HG02884 (cell line): ENCODE measurements around the gene SERPINA5.
"Not testable (repeated sequence)": the region's sequence is repeated elsewhere in the genome, so short reads cannot be mapped to it uniquely, and the experiment has no call there.

ENCODE experiments used
- ATAC-seq: cut with Tn5 transposase; IDR thresholded peaks from one replicate; pipeline ENCODE4 v1.9.1; 2021; ENCODE audit warnings: mild to moderate bottlenecking, moderate library complexity; ENCODE audit not compliant: unreplicated experiment

Gene SERPINA5

DNA sequence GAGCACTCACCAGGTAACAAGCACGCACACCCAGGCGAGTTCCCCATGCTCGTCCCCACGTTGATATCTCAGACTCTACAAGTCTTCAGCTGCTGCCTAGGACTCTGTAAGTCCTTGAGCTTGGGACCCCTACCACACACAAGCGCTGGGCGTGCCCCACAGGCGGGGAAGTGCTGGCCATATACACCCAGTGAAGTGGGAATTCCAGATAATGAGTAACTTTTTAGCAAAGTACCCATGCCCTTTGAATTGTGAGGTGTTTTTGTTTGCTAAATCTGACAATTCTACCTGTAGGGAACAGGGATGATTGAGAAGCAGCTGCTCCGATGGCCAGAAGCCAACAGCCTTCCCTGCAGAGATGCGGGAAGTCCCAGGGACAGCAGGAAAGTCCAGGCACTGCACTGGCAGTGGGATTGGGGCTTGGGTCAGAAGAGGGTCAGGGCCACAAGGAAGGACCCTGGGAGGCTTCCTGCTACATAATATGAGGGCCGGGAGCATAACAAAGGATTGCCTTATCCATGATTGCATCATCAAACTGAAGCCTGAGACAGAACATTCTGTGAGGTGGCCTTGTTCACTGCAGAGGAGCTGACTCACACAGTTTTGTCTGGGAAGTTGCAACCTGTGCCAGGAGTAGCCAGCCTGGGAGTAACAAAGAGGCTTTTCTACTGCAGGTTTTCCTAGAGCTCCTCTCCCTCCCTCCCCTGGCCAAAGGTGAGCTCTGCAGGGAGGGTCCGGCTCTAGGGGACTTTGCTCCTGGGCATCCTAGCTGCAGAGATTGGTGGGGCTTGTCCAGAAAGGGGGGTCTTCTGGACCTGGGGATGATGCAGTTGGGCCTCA is 17.8 kb downstream of the SERPINA5 start:
- no peak for ATAC-seq

- no peak for ATAC-seq
These were observed 18.4 kb downstream of the SERPINA5 start for GRCh38 chr14:94599656-94600004.

GRCh38 chr14:94600148-94600545 is 18.9 kb downstream of the SERPINA5 start:
- no peak for ATAC-seq

- ATAC-seq = no peak
These were observed 20.7 kb downstream of the SERPINA5 start for GRCh38 chr14:94601884-94602391.

- no peak for ATAC-seq
These were observed 21.5 kb downstream of the SERPINA5 start for GRCh38 chr14:94602722-94603121.

DNA sequence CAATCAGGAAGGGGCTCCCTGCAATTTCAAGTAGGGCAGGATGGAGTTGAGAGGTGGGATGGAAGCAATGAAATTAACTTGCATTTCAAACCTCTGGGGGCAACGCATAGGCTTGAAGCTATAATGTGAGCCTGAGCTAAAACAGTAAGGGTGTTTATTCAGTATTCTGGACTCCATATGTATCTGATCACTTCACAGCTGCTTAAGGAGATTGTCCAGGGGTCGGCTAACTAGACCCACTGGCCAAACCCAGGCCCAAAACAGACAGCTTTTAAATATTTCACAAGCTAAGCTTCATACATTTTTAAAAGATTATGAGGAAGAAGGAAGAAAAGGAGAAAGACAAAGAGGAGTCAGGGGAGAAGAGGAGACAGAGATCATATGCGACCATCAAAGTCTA is 24.1 kb downstream of the SERPINA5 start:
- no peak for ATAC-seq

DNA sequence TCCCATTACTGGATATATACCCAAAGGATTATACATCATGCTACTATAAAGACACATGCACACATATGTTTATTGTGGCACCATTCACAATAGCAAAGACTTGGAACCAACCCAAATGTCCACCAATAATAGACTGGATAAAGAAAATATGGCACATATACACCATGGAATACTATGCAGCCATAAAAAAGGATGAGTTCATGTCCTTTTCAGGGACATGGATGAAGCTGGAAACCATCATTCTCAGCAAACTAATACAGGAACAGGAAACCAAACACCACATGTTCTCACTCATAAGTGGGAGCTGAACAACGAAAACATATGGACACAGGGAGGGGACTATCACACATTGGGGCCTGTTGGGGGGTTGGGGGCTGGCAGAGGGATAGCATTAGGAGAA is 27.7 kb downstream of the SERPINA5 start:
- ATAC-seq = not testable (repeated sequence)

- no peak for ATAC-seq
These were observed 30.0 kb downstream of the SERPINA5 start for GRCh38 chr14:94611179-94611578.

DNA sequence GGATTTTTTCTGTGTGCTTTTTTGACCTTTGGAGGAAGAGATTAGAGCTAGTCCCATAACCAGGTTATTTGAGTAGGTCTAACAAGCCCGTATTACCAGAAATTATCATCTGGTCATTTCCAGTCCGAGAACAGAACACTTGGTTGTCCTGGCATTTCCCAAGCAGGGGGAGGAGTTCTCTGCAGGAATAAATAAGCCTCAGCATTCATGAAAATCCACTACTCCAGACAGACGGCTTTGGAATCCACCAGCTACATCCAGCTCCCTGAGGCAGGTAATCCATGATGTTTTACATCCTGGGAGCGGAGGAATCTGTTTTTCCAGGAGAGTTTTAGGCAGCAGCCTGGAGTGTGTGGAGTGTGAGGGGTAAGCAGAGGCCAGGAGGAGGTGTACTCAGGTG is 30.9 kb downstream of the SERPINA5 start, which contains the start of gene SERPINA3:
Gene SERPINA3 (plus strand): TSS at position 218 of the 400 bp plus-strand sequence. CDS start 2,051 bp downstream, outside the sequence.
- ATAC-seq = no peak

- no peak for ATAC-seq
These were observed 31.6 kb downstream of the SERPINA5 start for GRCh38 chr14:94612580-94613554.

- no peak for ATAC-seq
These were observed 32.8 kb downstream of the SERPINA5 start for GRCh38 chr14:94613720-94614644.

DNA sequence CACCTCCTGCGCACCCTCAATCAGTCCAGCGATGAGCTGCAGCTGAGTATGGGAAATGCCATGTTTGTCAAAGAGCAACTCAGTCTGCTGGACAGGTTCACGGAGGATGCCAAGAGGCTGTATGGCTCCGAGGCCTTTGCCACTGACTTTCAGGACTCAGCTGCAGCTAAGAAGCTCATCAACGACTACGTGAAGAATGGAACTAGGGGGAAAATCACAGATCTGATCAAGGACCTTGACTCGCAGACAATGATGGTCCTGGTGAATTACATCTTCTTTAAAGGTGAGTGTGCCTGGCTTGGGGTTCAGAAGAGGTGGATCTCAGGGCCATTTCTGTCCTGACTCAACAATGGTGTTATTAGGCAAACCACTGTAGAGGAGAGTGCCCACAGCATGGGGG is 33.6 kb downstream of the SERPINA5 start:
- ATAC-seq = no peak

GRCh38 chr14:94615254-94615653 is 34.0 kb downstream of the SERPINA5 start:
- no peak for ATAC-seq

GRCh38 chr14:94615823-94616570 is 34.8 kb downstream of the SERPINA5 start:
- ATAC-seq = no peak

- no peak for ATAC-seq
These were observed 36.2 kb downstream of the SERPINA5 start for GRCh38 chr14:94617366-94617941.

DNA sequence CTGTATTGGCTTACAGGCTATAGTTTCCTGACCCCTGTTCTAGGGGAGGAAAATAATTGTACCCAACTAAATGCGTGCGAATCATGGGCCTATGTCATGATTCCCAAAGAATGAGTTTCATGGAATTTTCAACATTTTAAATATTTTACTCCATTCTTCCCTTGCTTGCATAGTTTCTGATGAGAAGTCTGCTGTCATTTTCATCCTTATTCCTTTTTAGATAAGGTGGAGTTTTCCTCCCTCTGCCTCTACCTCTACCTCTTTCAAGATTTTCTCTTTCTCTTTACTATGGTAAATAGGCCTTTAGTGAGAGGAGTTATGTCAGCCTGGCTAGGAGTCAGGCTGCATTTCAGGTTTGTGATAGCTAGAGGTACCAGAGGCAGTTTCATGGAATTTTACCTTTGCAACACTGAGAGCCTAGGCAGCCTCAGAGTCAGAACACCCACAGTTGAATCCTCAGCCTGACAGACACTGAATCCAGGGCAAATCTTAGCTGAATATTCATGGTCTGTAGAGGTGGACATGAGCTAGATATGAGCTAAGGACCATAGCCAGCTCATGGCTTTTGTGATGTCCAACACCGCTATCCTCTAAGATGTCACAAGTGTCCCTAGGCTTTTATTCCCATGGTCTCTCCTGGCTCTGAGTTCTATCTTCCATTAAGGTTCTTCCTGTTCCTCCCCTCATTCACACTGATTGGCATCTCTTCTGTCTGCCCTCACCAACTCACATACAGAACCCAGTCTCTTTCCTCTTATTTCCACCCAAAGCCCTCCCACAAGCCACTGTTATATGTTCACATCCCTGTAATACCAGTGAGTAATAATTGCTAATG is 37.0 kb downstream of the SERPINA5 start:
- no peak for ATAC-seq

GRCh38 chr14:94619297-94619696 is 38.1 kb downstream of the SERPINA5 start:
- no peak for ATAC-seq

- no peak for ATAC-seq
These were observed 39.4 kb downstream of the SERPINA5 start for GRCh38 chr14:94620597-94620996.
